ENCODE data around the gene PHF14. TPM values are rescaled to one million over a fixed set of nuclear protein-coding genes. Genes with fewer than 3 reads are reported as not detected.

The PHF14 gene
- total and polyA plus RNA-seq, 2 experiments from 2014 or later = 72.0 to 87.9 TPM

DNA sequence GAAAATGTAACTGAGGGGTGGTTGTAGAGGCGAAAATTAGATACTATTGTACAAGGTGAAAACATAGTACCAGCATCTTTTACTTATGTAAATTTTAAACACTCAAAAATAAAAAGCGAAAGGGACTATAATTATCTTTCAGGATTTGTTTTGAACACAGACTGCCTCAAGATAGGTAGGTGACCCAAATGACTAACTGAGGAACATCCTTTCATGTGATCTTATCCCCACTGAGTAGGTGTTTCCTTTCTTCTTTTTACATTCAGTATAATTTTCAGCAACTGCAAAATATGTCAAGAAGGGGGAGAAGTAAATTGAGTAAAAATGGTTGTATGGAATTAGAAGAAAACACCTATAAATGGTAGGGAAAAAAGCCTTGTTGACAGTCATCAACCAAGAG lies 236.7 kb downstream of the PHF14 start:
- H3K27me3 ChIP-seq (ENCODE audit: insufficient read depth) = no peaks in the 10 kb centered on the region
- Mint-ChIP-seq H3K4me3 (no peak overlapping the region), H3K9me3 (no peaks in the 10 kb centered on the region), H3K27ac (no peak overlapping the region), H3K36me3 (ENCODE audit: low read depth) (no peaks in the 10 kb centered on the region), H3K27me3 (ENCODE audit: insufficient read depth, low read depth, poor library complexity) (peaks cover 1% of the 10 kb centered on the region), H3K4me1 (no peaks in the 10 kb centered on the region)
- DNase-seq (ENCODE audit: low spot score) (no peak), ATAC-seq (no peak)
- H4K20me1 ChIP-seq (replicated peaks; ENCODE audit: insufficient read depth) = no peaks in the 10 kb centered on the region
- no peak overlapping the region for H3K27ac ChIP-seq (ENCODE audit: low read depth)
- no peak for TF ChIP-seq ZNF114 (CRISPR knock-in tag; IDR thresholded peaks at IDR 0.05)
- no peak for TF ChIP-seq STAT1 (IDR thresholded peaks at IDR 0.05; ENCODE audit: unreplicated experiment)
- TF ChIP-seq EZH2 (IDR thresholded peaks at IDR 0.05; ENCODE audit: low read depth, unreplicated experiment) = no peak
- no peak for TF ChIP-seq POLR2AphosphoS5 (IDR thresholded peaks at IDR 0.05; ENCODE audit: low read depth)
- TF ChIP-seq, protein P1, sequence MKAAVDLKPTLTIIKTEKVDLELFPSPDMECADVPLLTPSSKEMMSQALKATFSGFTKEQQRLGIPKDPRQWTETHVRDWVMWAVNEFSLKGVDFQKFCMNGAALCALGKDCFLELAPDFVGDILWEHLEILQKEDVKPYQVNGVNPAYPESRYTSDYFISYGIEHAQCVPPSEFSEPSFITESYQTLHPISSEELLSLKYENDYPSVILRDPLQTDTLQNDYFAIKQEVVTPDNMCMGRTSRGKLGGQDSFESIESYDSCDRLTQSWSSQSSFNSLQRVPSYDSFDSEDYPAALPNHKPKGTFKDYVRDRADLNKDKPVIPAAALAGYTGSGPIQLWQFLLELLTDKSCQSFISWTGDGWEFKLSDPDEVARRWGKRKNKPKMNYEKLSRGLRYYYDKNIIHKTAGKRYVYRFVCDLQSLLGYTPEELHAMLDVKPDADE (IDR thresholded peaks at IDR 0.05) = no peak
- no peak overlapping the region for H3K4me3 ChIP-seq
- H3K36me3 ChIP-seq (ENCODE audit: insufficient read depth) = no peaks in the 10 kb centered on the region
- H3K79me2 ChIP-seq (replicated peaks; ENCODE audit: insufficient read depth) = no peaks in the 10 kb centered on the region
- H3F3A ChIP-seq (replicated peaks; ENCODE audit: low read depth) = no peaks in the 10 kb centered on the region
- no peaks in the 10 kb centered on the region for H3K4me1 ChIP-seq (ENCODE audit: insufficient read depth)
- H3K9me2 ChIP-seq (ENCODE audit: insufficient read depth) = no peaks in the 10 kb centered on the region
- no peak overlapping the region for H2AFZ ChIP-seq
- H3K4me2 ChIP-seq = no peak overlapping the region

GRCh38 chr7:11212080-11212711 lies 238.5 kb downstream of the PHF14 start:
- H3K27me3 Mint-ChIP-seq (ENCODE audit: insufficient read depth, low read depth, poor library complexity) = peaks cover 1% of the 10 kb centered on the region
- ATAC-seq (peak; percentile 79), DNase-seq (ENCODE audit: low spot score) (peak; percentile 88)
- no peaks in the 10 kb centered on the region for H3K4me1 Mint-ChIP-seq
- no peaks in the 10 kb centered on the region for H3K9me2 ChIP-seq (ENCODE audit: insufficient read depth)
- no peak overlapping the region for H3K27ac Mint-ChIP-seq
- H3F3A ChIP-seq (replicated peaks; ENCODE audit: low read depth) = no peaks in the 10 kb centered on the region
- H3K4me1 ChIP-seq (ENCODE audit: insufficient read depth) = no peaks in the 10 kb centered on the region
- no peak overlapping the region for H2AFZ ChIP-seq
- H3K4me3 ChIP-seq = no peak overlapping the region
- H3K4me2 ChIP-seq = no peak overlapping the region
- H3K36me3 ChIP-seq (ENCODE audit: insufficient read depth) = no peaks in the 10 kb centered on the region
- TF ChIP-seq, protein P2, sequence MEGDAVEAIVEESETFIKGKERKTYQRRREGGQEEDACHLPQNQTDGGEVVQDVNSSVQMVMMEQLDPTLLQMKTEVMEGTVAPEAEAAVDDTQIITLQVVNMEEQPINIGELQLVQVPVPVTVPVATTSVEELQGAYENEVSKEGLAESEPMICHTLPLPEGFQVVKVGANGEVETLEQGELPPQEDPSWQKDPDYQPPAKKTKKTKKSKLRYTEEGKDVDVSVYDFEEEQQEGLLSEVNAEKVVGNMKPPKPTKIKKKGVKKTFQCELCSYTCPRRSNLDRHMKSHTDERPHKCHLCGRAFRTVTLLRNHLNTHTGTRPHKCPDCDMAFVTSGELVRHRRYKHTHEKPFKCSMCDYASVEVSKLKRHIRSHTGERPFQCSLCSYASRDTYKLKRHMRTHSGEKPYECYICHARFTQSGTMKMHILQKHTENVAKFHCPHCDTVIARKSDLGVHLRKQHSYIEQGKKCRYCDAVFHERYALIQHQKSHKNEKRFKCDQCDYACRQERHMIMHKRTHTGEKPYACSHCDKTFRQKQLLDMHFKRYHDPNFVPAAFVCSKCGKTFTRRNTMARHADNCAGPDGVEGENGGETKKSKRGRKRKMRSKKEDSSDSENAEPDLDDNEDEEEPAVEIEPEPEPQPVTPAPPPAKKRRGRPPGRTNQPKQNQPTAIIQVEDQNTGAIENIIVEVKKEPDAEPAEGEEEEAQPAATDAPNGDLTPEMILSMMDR (conservative IDR thresholded peaks at IDR 0.05; ENCODE audit: low read depth in 2 of 2) = peak; percentile 89 to 94
- TF ChIP-seq ZNF114 (CRISPR knock-in tag; IDR thresholded peaks at IDR 0.05) = no peak
- H4K20me1 ChIP-seq (replicated peaks; ENCODE audit: insufficient read depth) = no peaks in the 10 kb centered on the region
- H3K27me3 ChIP-seq (ENCODE audit: insufficient read depth) = no peaks in the 10 kb centered on the region
- H3K27ac ChIP-seq (ENCODE audit: low read depth) = no peak overlapping the region
- H3K79me2 ChIP-seq (replicated peaks; ENCODE audit: insufficient read depth) = no peaks in the 10 kb centered on the region
- H3K4me3 Mint-ChIP-seq = no peak overlapping the region
- no peaks in the 10 kb centered on the region for H3K36me3 Mint-ChIP-seq (ENCODE audit: low read depth)
- H3K9me3 Mint-ChIP-seq = no peaks in the 10 kb centered on the region

- H3K9me3 Mint-ChIP-seq = no peaks in the 10 kb centered on the region
- H3K36me3 Mint-ChIP-seq (ENCODE audit: low read depth) = no peaks in the 10 kb centered on the region
- Histone ChIP-seq H3K27me3 (ENCODE audit: insufficient read depth) (no peaks in the 10 kb centered on the region), H3K4me1 (ENCODE audit: insufficient read depth) (no peaks in the 10 kb centered on the region), H3F3A (replicated peaks; ENCODE audit: low read depth) (no peaks in the 10 kb centered on the region), H3K4me3 (no peak overlapping the region), H3K79me2 (replicated peaks; ENCODE audit: insufficient read depth) (no peaks in the 10 kb centered on the region), H3K36me3 (ENCODE audit: insufficient read depth) (no peaks in the 10 kb centered on the region), H4K20me1 (replicated peaks; ENCODE audit: insufficient read depth) (no peaks in the 10 kb centered on the region), H2AFZ (no peak overlapping the region), H3K27ac (ENCODE audit: low read depth) (no peak overlapping the region), H3K9me2 (ENCODE audit: insufficient read depth) (no peaks in the 10 kb centered on the region), H3K4me2 (no peak overlapping the region)
- no peaks in the 10 kb centered on the region for H3K4me1 Mint-ChIP-seq
- ATAC-seq (no peak), DNase-seq (ENCODE audit: low spot score) (no peak)
- no peak overlapping the region for H3K27ac Mint-ChIP-seq
- peaks cover 1% of the 10 kb centered on the region for H3K27me3 Mint-ChIP-seq (ENCODE audit: insufficient read depth, low read depth, poor library complexity)
- H3K4me3 Mint-ChIP-seq = no peak overlapping the region
- no peak for TF ChIP-seq ZNF114 (CRISPR knock-in tag; IDR thresholded peaks at IDR 0.05)
- TF ChIP-seq ZNF331 (CRISPR knock-in tag; IDR thresholded peaks at IDR 0.05; ENCODE audit: low read depth) = no peak
- TF ChIP-seq STAT1 (IDR thresholded peaks at IDR 0.05; ENCODE audit: unreplicated experiment) = no peak
- TF ChIP-seq POLR2AphosphoS5 (IDR thresholded peaks at IDR 0.05; ENCODE audit: low read depth) = no peak
- no peak for TF ChIP-seq NANOG (IDR thresholded peaks at IDR 0.05; ENCODE audit: borderline replicate concordance)
These were observed 239.1 kb downstream of the PHF14 start for GRCh38 chr7:11212816-11213215.
